Activated T-cell treated with anti-CD3 and anti-CD28 coated beads, Interleukin-2, amount 50 U/mL, for 48 hours (primary cell): Measurements from ENCODE around the gene LNX1.

Experiments used
- DNase-seq, 2 experiments: peaks; one replicate each; pipeline ENCODE4 v3.0.0-alpha.2; 2020

LNX1 gene

DNA sequence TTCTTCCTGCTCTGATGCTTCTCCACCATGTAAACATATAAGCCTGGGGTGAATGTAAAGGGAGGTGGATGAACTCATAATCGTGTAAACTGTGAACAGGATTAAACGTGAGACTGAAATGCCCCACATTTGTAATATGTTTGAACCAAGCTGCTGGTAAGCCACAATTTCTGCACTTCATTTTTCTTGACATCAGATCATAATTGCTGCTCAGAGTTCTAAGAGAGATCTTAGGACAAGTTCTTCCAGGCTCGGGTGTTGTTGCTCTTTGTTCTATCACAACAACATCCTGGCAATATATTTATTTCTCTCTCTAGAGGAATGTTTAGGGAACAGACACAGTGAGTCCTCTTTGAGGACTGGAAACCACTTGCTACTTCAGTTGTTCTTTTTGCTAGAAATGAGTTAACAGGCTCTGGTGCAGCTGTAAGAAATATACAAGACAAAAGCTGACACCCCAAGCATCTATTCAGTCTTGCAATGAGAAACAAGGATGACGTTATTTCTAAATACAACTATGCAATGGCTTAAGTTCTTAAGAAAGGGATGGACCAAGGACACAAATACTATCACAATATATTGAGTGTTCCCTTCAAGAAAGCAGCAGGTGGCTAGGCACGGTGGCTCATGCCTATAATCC lies 59.6 kb downstream of the LNX1 start:
- no peak for DNase-seq

DNA sequence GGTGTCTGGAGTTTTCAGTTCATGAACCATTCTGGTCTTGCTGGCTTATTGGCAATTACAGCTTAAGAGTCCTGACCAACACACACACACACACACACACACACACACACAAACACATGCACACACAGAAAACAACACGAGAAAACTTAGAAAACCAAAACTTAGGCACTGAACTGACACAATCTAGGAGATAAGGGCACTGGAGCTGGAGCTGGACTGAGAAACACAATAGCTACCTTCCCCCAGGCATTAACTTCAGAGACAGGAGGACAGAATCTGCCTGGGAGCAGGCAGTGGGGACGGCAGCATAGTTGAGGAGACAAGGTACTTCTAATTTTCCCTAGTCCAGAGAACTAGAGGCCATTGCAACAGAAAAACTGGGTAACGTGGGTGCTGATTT lies 62.3 kb downstream of the LNX1 start:
- no peak for DNase-seq

DNA sequence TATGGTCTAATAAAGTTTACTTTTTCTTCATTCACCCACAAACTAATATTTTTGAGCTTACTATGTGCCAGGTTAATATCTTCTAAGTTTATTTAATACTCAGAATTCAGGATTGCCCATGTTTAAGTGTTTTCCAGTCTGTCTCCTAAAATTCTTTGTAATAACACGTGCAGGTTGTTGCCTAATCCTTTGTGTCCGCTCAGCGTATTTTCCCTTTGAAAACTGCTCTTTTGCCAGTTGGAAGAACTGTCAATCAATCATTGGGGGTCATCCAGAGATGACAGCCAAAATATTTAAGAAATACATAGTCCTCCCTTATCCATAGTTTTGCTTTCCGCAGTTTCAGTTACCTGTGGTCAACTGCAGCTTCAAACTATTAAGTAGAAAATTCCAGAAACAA lies 63.4 kb downstream of the LNX1 start:
- DNase-seq = no peak

DNA sequence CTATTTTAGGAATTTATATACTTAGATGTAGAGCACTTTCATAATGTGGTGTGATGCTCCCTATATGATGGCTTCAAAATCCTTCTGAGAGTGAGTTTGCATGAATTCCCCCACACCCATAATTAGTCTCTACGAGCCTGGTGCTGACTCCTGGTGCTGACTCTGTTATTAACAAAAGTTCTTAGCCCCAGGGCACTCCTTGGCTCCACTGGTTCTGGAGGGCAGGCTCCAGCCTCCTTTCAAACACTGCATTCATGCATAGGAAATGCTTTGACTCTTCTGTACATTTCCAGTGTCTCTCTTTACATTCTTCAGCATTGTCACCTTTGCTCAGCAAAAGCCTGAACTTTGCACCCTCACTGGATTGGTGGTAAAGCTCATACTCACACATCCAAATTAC lies 64.0 kb downstream of the LNX1 start:
- no peak for DNase-seq

DNA sequence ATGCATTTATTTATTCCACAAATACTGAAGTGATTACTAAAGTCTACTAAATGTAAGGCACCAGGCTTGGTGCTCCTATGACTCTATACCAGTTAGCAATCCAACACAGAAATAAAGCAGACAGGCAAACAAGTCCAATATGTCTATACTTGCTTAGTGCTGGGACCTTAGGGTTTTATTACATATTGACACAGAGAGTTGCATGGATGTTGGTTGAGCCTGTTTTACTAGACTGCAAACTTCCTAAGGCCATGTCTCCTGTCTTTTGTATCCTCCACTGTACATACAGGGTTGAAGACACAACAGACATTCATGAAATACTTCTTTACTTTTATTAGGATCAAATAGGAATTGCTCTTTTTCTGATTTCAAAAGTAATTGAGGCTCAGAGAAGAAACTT lies 69.0 kb downstream of the LNX1 start:
- DNase-seq = no peak

DNA sequence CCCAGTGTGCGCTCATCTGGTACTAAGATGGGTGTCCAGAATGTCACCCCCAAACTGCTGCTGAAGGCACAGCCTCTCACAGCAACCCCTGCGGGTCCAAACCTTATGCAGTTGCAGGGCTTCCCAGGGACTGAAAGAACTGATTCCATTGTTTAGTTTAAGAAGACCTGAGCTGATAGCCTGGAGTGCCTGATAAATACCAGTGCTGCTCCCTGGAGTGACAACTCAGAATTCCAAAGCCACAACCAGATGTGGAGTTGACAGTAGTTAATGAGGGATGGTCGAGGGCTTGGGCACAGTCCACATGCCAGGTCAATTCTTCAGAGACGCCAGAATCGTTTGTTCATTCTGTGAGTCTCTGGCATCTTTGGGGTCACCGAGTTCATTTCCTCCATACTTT lies 71.2 kb downstream of the LNX1 start:
- DNase-seq = no peak

DNA sequence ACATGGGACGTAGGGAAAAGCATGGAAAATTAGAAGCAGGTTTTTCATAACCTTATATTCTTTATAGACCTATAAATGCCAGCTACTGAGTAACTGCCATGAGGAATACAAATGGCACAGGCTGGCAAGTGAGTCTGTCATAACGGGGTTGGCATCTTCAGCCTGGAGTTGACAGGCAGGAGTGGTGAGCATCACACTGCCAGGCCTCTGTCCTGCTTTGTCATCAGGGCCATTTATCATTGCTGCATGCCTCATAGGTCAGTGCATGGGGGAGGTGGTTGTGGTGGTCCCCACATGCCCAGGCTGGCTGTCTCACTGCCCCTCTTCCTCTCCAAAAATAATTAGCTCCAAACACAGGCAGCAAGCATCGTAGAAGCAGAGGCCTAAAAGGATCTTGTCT lies 72.5 kb downstream of the LNX1 start:
- DNase-seq = no peak

DNA sequence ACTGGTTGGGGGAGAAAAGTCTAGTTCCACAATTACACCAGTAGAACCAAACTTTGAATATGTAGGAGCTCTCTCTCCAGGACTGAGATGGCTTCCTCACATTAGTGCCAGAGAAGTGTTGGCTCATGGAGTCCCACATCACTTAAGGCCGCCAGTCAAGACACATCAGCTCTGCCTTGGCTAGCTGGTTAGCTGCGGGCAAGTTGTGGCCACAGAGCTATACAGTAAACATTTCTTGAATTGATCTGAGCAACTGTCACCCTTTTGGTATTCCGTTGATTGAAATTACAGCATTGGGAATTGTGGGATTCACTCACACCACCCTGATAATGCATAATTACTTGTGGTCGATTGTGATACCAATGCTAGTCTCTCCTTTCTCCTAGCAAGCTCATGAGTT lies 76.2 kb downstream of the LNX1 start:
- DNase-seq = no peak

DNA sequence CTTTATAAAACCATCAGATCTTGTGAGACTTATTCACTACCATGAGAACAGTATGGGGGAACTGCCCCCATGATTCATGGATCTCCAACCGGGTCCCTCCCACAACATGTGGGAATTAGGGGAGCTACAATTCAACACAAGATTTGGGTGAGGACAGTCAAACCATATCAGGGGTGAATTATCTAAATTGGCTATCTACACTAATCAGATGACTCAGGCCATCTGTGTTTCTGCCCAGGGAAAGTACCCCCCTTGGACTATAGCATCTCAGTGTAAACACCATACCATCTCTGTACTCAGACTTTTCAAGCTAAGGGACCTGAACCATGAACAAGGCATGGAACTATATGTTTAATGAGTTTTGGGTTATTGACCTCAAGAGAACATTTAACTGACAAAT lies 76.8 kb downstream of the LNX1 start:
- DNase-seq = no peak

DNA sequence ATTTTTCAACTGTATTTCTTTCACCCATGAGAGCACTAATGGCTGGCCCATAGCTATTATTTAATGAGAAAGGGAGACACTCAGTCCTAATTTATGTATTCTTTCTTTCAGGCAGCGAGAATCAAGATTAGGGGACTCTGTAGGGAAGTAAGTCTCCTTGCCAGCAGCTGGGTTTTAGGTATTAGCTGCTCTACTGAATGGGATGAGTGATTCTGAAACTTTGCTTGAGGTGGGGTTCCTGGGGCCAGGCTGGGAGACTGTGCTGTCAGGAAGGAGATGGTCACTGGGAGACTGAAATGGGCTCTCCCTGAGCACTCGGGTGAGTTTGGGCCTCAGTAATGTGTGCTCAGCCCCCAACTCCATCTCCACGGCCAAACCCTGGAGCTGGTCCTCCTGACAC lies 78.7 kb downstream of the LNX1 start:
- DNase-seq = no peak

DNA sequence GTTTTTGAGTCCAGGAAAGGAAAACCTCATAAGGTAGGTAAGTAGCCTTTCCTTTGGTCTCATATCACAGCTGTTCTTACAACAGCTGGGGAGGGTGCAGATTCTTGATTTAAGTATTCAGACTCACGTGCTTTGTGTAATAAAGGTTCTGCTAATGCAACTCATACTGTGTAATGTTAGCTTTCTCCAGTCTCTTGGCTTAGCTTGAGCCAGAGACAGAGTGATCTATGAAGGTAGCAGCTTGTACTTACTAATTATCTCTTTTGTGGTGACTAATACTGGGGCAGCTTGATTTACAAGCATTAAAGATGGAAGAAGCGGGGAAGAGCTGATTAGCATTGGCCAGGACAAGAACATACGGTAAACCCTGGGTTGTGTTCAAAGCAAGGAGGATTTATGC lies 80.3 kb downstream of the LNX1 start:
- no peak for DNase-seq

DNA sequence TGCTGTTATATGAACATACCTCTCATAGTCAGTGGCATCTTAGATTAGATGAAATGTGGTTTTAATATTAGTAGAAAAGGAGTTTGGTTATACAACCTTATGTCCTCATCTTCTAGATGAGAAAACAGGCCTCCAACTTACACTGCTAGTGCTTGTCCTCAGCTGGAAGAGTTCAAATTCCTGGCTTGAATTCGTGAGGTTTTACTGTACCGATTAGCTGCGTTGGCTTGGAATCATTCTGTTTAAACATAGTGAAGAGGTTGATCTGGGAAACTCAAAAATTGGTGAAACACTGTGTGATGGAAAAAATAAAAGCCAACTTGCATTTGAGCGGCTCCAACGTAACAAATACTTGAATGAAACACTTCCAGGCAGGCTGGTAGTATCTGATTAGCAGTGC lies 81.0 kb downstream of the LNX1 start:
- no peak for DNase-seq

DNA sequence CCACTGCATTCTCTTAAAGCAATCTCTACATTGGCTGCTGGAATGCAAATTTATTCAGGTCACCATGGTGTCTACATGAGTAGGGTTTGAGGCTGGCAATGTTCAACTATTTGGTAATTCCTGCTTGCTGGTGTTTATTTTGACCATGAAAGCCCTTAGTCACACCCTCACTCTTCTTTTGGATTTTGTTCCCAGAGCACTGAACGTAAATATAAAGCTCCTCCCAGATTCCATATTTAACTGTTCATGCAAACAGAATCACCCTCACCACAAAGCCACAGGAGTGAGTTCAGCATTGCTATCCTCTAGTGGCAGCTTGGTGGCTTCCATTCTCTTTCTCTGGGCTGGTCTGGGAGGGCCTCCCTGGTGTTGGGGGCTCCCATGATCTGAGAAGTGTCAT lies 82.8 kb downstream of the LNX1 start:
- DNase-seq = no peak

DNA sequence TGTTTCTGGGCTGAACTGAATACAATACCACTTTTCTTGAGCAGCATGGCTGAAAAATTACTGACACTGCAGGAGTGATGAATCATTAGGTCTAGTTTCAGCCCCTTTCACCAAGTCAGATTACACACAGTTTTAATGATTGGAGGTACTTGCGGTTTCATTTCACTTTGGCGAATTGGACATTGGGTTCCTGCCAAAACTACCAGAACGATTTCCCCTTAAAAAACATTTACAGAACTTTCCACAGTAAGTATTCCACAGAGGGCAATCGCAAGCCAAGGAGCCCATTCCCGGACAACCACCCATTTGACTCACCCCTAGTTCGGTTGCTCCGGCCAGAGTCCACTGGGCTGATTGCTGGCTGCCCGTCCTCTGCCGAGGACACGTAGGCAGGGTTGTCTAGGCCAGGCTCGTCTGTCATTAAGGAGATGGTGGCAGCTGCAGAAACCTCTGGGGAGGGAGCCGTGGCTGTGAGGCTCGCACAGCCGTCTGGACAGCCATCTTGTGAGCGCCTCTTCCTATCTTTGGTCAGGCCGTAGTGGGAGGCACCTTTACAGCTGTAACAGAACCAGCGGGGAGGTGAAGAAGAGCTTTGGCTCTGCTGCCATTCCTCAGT lies 83.5 kb downstream of the LNX1 start:
- DNase-seq = no peak

DNA sequence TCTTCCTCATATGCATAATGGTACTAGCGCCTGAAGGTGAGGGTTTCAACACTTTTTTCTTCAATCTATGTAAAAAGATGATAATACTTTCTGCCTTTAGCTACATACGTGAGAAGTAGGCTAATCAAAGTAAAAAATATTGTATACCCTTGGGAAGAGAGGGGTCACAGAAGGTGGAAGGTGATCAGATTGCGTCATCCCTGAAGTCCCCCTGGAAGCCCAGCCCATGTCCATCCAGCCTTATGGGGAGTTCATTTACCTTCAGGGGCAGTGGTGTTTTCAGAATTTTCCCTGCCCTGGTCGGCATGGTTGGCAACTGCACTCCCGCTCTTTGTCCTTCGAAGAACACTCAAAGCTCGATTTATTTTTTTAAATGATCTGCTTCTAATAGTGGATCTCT lies 84.2 kb downstream of the LNX1 start:
- no peak for DNase-seq

DNA sequence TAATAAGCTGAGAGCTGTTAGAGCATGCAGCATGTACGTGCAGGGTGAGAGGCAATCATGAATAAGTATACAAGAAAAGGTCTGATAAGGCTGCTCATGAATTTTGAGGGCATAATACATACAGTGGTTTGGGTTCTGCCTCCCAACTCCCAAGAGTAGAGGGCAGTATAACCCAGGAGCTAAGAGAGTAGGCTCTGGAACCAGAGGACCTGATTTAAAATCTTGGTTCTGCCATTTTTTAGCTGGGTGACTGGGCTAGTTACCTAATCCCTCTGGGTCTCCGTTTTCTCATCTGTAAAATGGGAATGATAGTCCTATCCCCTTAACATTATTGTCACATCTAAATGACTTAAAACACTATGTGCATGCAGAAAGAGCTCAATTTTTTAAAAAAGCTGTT lies 85.3 kb downstream of the LNX1 start:
- DNase-seq = no peak

DNA sequence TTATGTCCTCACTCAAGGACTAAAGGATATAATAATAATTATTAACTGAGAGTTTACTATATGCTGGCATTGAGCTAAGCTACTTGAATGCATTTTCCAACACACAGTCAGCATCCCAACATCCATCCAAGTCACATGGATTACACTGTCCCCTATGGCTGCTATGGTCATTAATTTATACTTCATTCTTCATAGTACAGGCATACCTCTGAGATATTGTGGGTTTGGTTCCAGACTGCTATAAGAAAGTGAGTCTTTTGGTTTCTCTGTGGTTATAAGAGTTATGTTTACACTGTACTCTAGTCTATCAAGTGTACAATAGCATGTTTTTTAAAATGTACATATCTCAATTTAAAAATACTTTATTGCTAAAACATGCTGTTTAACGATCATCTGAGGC lies 89.2 kb downstream of the LNX1 start:
- no peak for DNase-seq

DNA sequence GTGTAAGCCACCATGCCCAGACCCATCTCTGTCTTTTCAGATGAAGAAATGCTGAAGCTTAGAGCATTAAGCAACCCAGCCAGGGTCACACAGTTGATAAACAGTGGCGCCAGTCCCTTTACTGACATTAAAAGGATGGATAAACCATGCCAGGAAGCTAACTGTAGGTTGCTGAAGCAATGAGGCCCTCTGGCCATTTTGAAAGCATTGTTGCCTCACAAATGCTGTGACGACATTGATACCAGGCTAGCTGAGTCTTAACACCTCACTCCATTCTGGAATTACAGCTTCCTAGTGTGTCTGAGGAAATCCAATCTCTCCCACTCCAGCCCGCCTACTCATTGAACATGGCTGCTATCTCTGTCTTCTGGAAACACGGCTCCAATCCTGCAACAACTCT lies 89.7 kb downstream of the LNX1 start:
- no peak for DNase-seq

DNA sequence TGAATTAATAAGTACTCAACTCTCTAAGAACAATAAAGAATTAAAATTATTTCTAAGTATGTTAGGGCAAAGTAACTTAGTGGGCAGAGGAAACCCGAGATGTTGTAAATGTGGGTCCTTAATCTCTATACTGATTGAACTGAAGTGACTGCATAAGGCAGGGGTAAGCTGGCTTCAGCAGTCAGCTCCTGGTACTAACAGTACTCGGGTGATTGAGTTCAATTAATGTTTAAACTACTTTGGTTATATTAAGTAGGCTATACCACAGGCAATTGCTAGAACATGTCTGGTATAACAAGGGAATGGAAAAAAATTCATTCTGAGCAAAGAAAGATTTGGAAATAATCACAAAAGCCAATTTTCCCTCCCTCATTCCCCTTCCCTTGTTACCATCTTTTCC lies 90.7 kb downstream of the LNX1 start:
- DNase-seq = no peak

DNA sequence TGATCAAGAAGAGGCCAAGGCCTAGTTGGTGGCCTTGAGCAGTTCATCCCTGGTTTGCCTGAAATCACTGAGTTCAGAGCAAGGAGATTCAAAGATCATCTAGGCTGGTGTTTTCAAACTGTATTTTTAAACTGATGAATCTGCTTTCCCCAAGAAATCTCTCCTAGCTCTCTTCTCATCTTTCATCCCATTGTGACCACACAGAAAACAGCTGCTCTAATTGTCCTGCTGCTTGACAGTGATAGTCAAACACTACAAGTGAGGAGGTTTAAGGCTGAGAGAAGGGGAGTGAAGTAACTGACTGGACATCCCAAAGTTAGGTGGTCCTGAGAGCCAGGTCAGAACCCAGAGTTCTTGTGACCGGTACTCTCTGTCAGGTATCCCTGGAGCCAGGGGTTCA lies 91.5 kb downstream of the LNX1 start:
- no peak for DNase-seq

DNA sequence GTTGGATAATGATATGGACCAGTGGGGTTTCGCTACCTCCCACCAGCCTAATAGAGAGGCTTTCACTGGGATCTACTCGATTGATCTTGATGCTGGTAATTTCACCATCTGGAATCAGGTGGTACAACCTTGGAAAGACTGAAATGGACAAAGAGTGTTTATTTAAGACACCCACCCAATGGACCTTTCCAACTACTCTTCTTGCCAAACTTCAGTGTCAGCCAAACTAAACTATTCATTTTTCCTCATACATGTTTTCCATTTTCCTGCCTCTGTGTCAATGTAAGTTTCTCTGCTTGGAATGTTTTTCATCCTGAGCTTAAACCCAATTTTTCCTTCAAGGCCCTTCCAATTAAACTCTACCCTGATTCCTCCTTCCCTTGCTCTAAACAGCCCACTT lies 92.6 kb downstream of the LNX1 start:
- DNase-seq = no peak

DNA sequence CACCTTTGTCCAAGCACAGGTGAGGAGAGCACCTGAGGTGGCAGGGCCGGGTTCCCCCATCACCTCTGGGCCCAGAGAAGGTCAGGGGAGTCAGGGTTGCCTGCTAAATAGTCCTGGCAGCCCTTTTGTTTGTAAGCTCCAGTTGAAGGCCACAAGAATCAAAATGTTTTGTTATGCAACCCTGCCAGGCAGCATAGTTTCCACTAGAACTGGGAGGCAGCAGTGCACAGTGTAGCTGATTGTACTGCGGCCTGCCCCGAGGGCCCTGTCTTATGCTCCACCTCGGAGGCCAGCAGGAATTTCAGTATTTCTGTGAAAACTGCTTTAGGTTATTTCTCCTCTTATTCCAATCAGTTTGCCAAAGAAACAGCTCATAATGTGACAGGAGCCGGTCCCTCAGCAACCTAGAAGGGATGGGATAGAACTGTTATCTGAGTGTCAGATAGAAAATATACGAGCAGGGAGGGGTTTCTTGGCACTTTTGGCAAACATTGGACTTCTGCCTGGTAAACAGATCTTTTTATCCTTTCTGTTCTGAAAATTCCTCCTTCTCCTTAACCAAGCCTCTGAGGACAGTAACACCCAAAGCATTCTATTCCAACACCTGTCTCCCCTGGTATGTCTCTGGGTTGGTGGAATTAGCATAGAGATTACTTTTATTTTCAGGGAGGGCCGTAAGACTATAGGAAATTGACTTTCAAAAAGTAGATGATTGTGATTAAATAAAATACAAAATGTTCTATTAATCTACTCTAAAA lies 93.6 kb downstream of the LNX1 start:
- DNase-seq = no peak

DNA sequence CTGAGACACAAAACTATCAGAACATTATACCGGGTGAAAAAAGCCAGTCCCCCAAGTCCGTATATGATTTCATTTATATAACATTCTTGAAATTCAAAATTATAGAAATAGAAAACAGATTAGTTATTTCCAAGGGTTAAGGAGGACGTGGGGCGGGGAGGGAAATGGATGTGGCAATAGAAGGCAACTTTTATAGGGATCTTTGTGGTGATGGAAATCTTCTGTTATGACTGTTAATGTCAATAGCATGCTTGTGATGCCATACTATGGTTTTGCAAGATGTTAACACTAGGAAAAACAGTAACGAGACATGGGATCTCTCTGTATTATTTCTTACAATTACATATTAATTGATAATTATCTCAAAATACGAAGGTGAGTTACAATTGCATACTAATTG lies 96.4 kb downstream of the LNX1 start:
- DNase-seq = no peak

DNA sequence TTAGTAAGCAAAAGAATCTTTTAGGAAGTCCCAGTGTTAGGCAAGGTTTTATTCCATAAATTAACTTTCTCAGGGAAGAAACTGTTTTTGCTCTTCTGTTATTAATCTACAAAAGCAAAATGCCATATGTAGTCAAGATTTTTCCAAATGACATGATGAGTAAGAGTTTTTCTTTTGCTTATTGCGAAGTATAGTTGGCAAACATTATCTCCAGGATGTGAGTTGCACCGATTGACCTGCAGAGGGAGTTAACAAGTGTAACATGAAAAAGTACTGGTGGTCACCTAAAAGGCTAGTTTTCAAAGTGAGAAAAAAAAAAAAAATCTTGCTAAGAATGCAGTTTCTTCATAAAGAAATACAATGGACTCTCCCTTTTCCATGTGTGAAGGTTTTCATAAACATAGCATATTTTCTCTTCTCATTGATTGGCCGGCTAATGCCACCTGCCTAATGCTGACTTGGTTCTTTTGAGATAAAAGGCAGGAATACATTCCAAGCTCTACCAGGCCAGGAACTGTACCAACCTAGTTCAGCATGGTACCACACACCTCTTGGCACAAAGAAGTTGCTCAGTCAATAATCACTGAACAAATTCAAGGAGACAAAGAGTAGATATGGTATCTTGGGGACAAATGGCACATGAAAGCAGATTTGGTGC lies 100.2 kb downstream of the LNX1 start:
- no peak for DNase-seq
